Measurements from ENCODE around the gene CEP43. TPM values are rescaled to one million over a fixed set of nuclear protein-coding genes. Genes with fewer than 3 reads are reported as not detected.

The CEP43 gene
- total RNA-seq, 1 donor from 2014 or later = 12.1 TPM

GRCh38 chr6:167037762-167038161 lies 38.6 kb downstream of the CEP43 start:
- no peaks in the 10 kb centered on the region for H3K9me3 Mint-ChIP-seq (ENCODE audit: unreplicated experiment)
- DNase-seq = no peak
- no peak for TF ChIP-seq CTCF (IDR thresholded peaks at IDR 0.05; ENCODE audit: partially characterized antibody, unreplicated experiment)
- H3K36me3 Mint-ChIP-seq (ENCODE audit: unreplicated experiment) = peaks cover 12% of the 10 kb centered on the region
- no peak overlapping the region for H3K4me3 Mint-ChIP-seq (ENCODE audit: unreplicated experiment)
- H3K27me3 Mint-ChIP-seq (ENCODE audit: unreplicated experiment) = no peaks in the 10 kb centered on the region
- no peaks in the 10 kb centered on the region for H3K4me1 Mint-ChIP-seq (ENCODE audit: low read depth, unreplicated experiment)
- no peak overlapping the region for H3K27ac Mint-ChIP-seq (ENCODE audit: unreplicated experiment)

GRCh38 chr6:167044696-167045095 lies 45.5 kb downstream of the CEP43 start:
- no peaks in the 10 kb centered on the region for H3K9me3 Mint-ChIP-seq (ENCODE audit: unreplicated experiment)
- H3K27me3 Mint-ChIP-seq (ENCODE audit: unreplicated experiment) = no peaks in the 10 kb centered on the region
- peaks cover 1% of the 10 kb centered on the region for H3K36me3 Mint-ChIP-seq (ENCODE audit: unreplicated experiment)
- no peak overlapping the region for H3K27ac Mint-ChIP-seq (ENCODE audit: unreplicated experiment)
- DNase-seq = no peak
- no peak for TF ChIP-seq CTCF (IDR thresholded peaks at IDR 0.05; ENCODE audit: partially characterized antibody, unreplicated experiment)
- no peaks in the 10 kb centered on the region for H3K4me1 Mint-ChIP-seq (ENCODE audit: low read depth, unreplicated experiment)
- H3K4me3 Mint-ChIP-seq (ENCODE audit: unreplicated experiment) = no peak overlapping the region

- H3K36me3 Mint-ChIP-seq (ENCODE audit: unreplicated experiment) = no peaks in the 10 kb centered on the region
- no peak overlapping the region for H3K4me3 Mint-ChIP-seq (ENCODE audit: unreplicated experiment)
- no peak for DNase-seq
- no peaks in the 10 kb centered on the region for H3K27me3 Mint-ChIP-seq (ENCODE audit: unreplicated experiment)
- no peaks in the 10 kb centered on the region for H3K9me3 Mint-ChIP-seq (ENCODE audit: unreplicated experiment)
- no peaks in the 10 kb centered on the region for H3K4me1 Mint-ChIP-seq (ENCODE audit: low read depth, unreplicated experiment)
- no peak for TF ChIP-seq CTCF (IDR thresholded peaks at IDR 0.05; ENCODE audit: partially characterized antibody, unreplicated experiment)
- H3K27ac Mint-ChIP-seq (ENCODE audit: unreplicated experiment) = no peak overlapping the region
Observed at GRCh38 chr6:167045828-167046580, 46.8 kb downstream of the CEP43 start.

- Mint-ChIP-seq H3K4me1 (ENCODE audit: low read depth, unreplicated experiment) (no peaks in the 10 kb centered on the region), H3K9me3 (ENCODE audit: unreplicated experiment) (no peaks in the 10 kb centered on the region), H3K4me3 (ENCODE audit: unreplicated experiment) (no peak overlapping the region), H3K27me3 (ENCODE audit: unreplicated experiment) (no peaks in the 10 kb centered on the region), H3K36me3 (ENCODE audit: unreplicated experiment) (no peaks in the 10 kb centered on the region), H3K27ac (ENCODE audit: unreplicated experiment) (no peak overlapping the region)
- no peak for TF ChIP-seq CTCF (IDR thresholded peaks at IDR 0.05; ENCODE audit: partially characterized antibody, unreplicated experiment)
- no peak for DNase-seq
Observed at GRCh38 chr6:167046861-167047495, 47.8 kb downstream of the CEP43 start.

GRCh38 chr6:167047554-167047953 lies 48.4 kb downstream of the CEP43 start:
- DNase-seq = no peak
- H3K4me1 Mint-ChIP-seq (ENCODE audit: low read depth, unreplicated experiment) = no peaks in the 10 kb centered on the region
- H3K27me3 Mint-ChIP-seq (ENCODE audit: unreplicated experiment) = no peaks in the 10 kb centered on the region

More at GRCh38 chr6:167047554-167047953, 48.4 kb downstream of the CEP43 start:
- H3K9me3 Mint-ChIP-seq (ENCODE audit: unreplicated experiment) = no peaks in the 10 kb centered on the region
- H3K27ac Mint-ChIP-seq (ENCODE audit: unreplicated experiment) = no peak overlapping the region
- no peak for TF ChIP-seq CTCF (IDR thresholded peaks at IDR 0.05; ENCODE audit: partially characterized antibody, unreplicated experiment)
- no peak overlapping the region for H3K4me3 Mint-ChIP-seq (ENCODE audit: unreplicated experiment)
- H3K36me3 Mint-ChIP-seq (ENCODE audit: unreplicated experiment) = no peaks in the 10 kb centered on the region

Measured in glutamatergic neuron (in vitro differentiated cells).